Lower leg skin (tissue), 4 donors: ENCODE data around the gene GRK6. TPM values are rescaled to one million over a fixed set of nuclear protein-coding genes. Genes with fewer than 3 reads are reported as not detected.

Experiments used
- DNase-seq, 2 donors: peaks; one replicate each; pipeline ENCODE4 v3.0.0-alpha.2; 2019; ENCODE audit warnings: low spot score in 2 of 2
- H3K4me3 ChIP-seq: fragments of 200-600 bp; sonication (generic); 2 replicates; pipeline ENCODE4 v1.5.1; 2017; ENCODE audit warnings: mild to moderate bottlenecking, low read depth; ENCODE audit not compliant: poor library complexity, severe bottlenecking
- CTCF ChIP-seq, 3 donors: fragments of 450-650 bp; IDR thresholded peaks; one replicate each; pipeline ENCODE4 v1.5.1; 2016; ENCODE audit warnings: antibody characterized with exemption in 3 of 3, mild to moderate bottlenecking in 3 of 3, moderate library complexity in 2 of 3
- POLR2A ChIP-seq, 2 donors: fragments of 450-650 bp; IDR thresholded peaks; one replicate each; pipeline ENCODE4 v1.6.1; 2016 to 2017; ENCODE audit warnings: antibody characterized with exemption in 2 of 2, mild to moderate bottlenecking in 1 of 2, moderate library complexity in 1 of 2
- WGBS, 2 donors: methylation state at CpG; one replicate each; pipeline ENCODE4 v1.1.5; 2018; 5-methylcytosine and 5-hydroxymethylcytosine counted together
- intact Hi-C: fragments of 100-400 bp; cut with DNase I; formaldehyde crosslinking; loops from one replicate; pipeline ENCODE4 v1.15.0; 2023; ENCODE audit warnings: low total_unique reads
- total RNA-seq, 4 donors: library from RNA; depleted of rRNA; stranded (reverse); fragments of >200 nt; gene quantifications; one replicate each; pipeline ENCODE4 v1.1.0, GENCODE V29; 2016

Gene GRK6
- total RNA-seq, 4 donors from 2014 or later, result 29.5 to 56.7 (median 38.1) TPM

GRCh38 chr5:177487144-177487543 lies 60.7 kb downstream of the GRK6 start:
- no peak for DNase-seq
- 92 to 98% methylated on average over 8 of the region's 8 CpGs for WGBS, 2 donors
- no peak overlapping the region for H3K4me3 ChIP-seq
- intact Hi-C loops, result no loop called here
- no peak for TF ChIP-seq CTCF (IDR thresholded peaks at IDR 0.05)

- no peak for TF ChIP-seq CTCF (IDR thresholded peaks at IDR 0.05)
- TF ChIP-seq POLR2A (IDR thresholded peaks at IDR 0.05), result no peak
- intact Hi-C loops, result no loop called here
- no peak overlapping the region for H3K4me3 ChIP-seq
- DNase-seq, result no peak
- WGBS, 2 donors, result 93 to 97% methylated on average over 14 to 15 of the region's 15 CpGs
Measured at GRCh38 chr5:177487975-177488374, 61.5 kb downstream of the GRK6 start.

- no peak overlapping the region for H3K4me3 ChIP-seq
- TF ChIP-seq POLR2A (IDR thresholded peaks at IDR 0.05) (no peak), CTCF (IDR thresholded peaks at IDR 0.05) (no peak)
- WGBS, 2 donors, result 78 to 90% methylated on average over 17 to 26 of the region's 26 CpGs
- no peak for DNase-seq
- intact Hi-C loops, result no loop called here
Measured at GRCh38 chr5:177489119-177489716, 62.7 kb downstream of the GRK6 start.

- intact Hi-C loops, result no loop called here
- no peak for DNase-seq
- TF ChIP-seq CTCF (IDR thresholded peaks at IDR 0.05), result no peak
- TF ChIP-seq POLR2A (IDR thresholded peaks at IDR 0.05), result no peak
- WGBS, 2 donors, result 82 to 83% methylated on average over 15 of the region's 15 CpGs
- H3K4me3 ChIP-seq, result no peak overlapping the region
Measured at GRCh38 chr5:177490311-177490991, 64.0 kb downstream of the GRK6 start.

- no peak for DNase-seq
- H3K4me3 ChIP-seq, result no peak overlapping the region
- 68 to 87% methylated on average over 16 of the region's 16 CpGs for WGBS, 2 donors
- intact Hi-C loops, result no loop called here
- TF ChIP-seq CTCF (IDR thresholded peaks at IDR 0.05), result no peak
- TF ChIP-seq POLR2A (IDR thresholded peaks at IDR 0.05), result no peak
Measured at GRCh38 chr5:177490992-177491391, 64.5 kb downstream of the GRK6 start.
